ENCODE data around the gene LRRFIP1. TPM values are rescaled to one million over a fixed set of nuclear protein-coding genes. Genes with fewer than 3 reads are reported as not detected.
A peak's percentile ranks its signal among the peaks of the same experiment; 100 is the strongest.

LRRFIP1 gene
- total and polyA plus RNA-seq, 2 of the 13 experiments (the other 11 are each of a cell fraction or from before 2014, with no cell fraction given) = 15.9 to 40.5 TPM

DNA sequence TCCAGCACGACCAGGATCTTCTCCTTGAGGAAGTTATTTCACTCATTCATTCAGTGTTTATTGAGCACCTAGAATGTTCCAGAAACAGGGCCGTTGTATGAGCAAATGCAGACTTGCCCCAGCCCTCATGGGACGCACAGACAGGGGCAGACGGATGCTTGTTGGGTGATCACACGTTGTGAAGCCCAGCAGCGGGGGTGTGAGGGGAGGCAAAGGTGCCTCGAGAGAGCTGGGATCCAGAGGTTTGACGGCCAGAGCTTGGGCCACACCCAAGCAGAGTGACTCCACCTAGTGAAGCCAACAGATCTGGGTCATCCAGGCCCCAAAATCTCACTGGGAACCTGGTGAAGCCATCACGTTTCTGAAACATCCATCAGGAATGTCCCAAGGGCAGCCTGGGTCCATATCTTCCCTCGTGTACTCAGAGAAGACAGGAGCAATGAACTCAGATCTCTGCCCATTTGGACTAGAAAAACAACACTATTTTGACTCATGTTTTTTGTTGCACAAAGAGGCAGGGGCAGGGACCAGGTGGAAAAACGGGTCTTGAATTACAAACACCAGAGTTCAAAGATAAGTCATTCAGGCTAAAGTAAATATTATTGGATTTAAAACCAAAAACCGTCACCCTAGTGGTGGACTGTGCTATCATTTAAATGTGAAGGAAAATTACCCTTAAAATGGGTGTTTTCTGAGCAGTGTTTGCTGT lies 116.3 kb downstream of the LRRFIP1 start (continued):
- TF ChIP-seq, protein P1, sequence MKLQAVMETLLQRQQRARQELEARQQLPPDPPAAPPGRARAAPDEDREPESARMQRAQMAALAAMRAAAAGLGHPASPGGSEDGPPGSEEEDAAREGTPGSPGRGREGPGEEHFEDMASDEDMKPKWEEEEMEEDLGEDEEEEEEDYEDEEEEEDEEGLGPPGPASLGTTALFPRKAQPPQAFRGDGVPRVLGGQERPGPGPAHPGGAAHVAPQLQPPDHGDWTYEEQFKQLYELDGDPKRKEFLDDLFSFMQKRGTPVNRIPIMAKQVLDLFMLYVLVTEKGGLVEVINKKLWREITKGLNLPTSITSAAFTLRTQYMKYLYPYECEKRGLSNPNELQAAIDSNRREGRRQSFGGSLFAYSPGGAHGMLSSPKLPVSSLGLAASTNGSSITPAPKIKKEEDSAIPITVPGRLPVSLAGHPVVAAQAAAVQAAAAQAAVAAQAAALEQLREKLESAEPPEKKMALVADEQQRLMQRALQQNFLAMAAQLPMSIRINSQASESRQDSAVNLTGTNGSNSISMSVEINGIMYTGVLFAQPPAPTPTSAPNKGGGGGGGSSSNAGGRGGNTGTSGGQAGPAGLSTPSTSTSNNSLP (IDR thresholded peaks at IDR 0.05; ENCODE audit: low read depth, low read length) = peak; percentile 86
- TF ChIP-seq, protein P2, sequence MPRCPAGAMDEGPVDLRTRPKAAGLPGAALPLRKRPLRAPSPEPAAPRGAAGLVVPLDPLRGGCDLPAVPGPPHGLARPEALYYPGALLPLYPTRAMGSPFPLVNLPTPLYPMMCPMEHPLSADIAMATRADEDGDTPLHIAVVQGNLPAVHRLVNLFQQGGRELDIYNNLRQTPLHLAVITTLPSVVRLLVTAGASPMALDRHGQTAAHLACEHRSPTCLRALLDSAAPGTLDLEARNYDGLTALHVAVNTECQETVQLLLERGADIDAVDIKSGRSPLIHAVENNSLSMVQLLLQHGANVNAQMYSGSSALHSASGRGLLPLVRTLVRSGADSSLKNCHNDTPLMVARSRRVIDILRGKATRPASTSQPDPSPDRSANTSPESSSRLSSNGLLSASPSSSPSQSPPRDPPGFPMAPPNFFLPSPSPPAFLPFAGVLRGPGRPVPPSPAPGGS (CRISPR knock-in tag; IDR thresholded peaks at IDR 0.05) = peak; percentile 19; the same call in 1 of the 2 replicates
- TF ChIP-seq ZNF317 (CRISPR knock-in tag; IDR thresholded peaks at IDR 0.05) (no peak), ZNF225 (CRISPR knock-in tag; IDR thresholded peaks at IDR 0.05) (no peak; the same call in 1 of the 2 replicates), ZKSCAN5 (CRISPR knock-in tag; IDR thresholded peaks at IDR 0.05) (0 out of 2 replicates have a peak, but pooled peaks have one; percentile 1), MEF2D (CRISPR knock-in tag; IDR thresholded peaks at IDR 0.05) (peak; percentile 74; the same call in 1 of the 2 replicates), FIP1L1 (IDR thresholded peaks at IDR 0.05; ENCODE audit: borderline replicate concordance, insufficient read depth, low read depth, low read length) (no peak), ZNF431 (CRISPR knock-in tag; IDR thresholded peaks at IDR 0.05; ENCODE audit: borderline replicate concordance, low read depth) (no peak), ETV6 (CRISPR knock-in tag; conservative IDR thresholded peaks at IDR 0.05) (no peak), ZNF614 (CRISPR knock-in tag; IDR thresholded peaks at IDR 0.05; ENCODE audit: borderline replicate concordance) (peak; percentile 95), ZNF326 (CRISPR knock-in tag; IDR thresholded peaks at IDR 0.05; ENCODE audit: borderline replicate concordance) (no peak), ELF1 (CRISPR knock-in tag; IDR thresholded peaks at IDR 0.05) (no peak), IKZF1 (IDR thresholded peaks at IDR 0.05) (no peak), ZSCAN12 (CRISPR knock-in tag; IDR thresholded peaks at IDR 0.05) (no peak), HMG20B (CRISPR knock-in tag; conservative IDR thresholded peaks at IDR 0.05) (0 out of 2 replicates have a peak, but pooled peaks have one; percentile 46), ZFP62 (CRISPR knock-in tag; IDR thresholded peaks at IDR 0.05) (no peak), ZNF510 (CRISPR knock-in tag; IDR thresholded peaks at IDR 0.05; ENCODE audit: low read depth) (0 out of 2 replicates have a peak, but pooled peaks have one; percentile 29), ZKSCAN8 (CRISPR knock-in tag; IDR thresholded peaks at IDR 0.05; ENCODE audit: borderline replicate concordance) (peak; percentile 91; the same call in 1 of the 2 replicates), MIXL1 (CRISPR knock-in tag; IDR thresholded peaks at IDR 0.05) (0 out of 2 replicates have a peak, but pooled peaks have one; percentile 1), TMF1 (CRISPR knock-in tag; IDR thresholded peaks at IDR 0.05; ENCODE audit: low read depth) (peak; percentile 62; the same call in 1 of the 2 replicates)
- TF ChIP-seq, protein P3, sequence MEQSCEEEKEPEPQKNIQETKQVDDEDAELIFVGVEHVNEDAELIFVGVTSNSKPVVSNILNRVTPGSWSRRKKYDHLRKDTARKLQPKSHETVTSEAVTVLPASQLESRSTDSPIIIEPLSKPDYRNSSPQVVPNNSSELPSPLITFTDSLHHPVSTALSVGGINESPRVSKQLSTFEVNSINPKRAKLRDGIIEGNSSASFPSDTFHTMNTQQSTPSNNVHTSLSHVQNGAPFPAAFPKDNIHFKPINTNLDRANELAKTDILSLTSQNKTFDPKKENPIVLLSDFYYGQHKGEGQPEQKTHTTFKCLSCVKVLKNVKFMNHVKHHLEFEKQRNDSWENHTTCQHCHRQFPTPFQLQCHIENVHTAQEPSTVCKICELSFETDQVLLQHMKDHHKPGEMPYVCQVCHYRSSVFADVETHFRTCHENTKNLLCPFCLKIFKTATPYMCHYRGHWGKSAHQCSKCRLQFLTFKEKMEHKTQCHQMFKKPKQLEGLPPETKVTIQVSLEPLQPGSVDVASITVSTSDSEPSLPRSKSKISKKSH (CRISPR knock-in tag; IDR thresholded peaks at IDR 0.05; ENCODE audit: borderline replicate concordance) = no peak
- TF ChIP-seq, protein P4, sequence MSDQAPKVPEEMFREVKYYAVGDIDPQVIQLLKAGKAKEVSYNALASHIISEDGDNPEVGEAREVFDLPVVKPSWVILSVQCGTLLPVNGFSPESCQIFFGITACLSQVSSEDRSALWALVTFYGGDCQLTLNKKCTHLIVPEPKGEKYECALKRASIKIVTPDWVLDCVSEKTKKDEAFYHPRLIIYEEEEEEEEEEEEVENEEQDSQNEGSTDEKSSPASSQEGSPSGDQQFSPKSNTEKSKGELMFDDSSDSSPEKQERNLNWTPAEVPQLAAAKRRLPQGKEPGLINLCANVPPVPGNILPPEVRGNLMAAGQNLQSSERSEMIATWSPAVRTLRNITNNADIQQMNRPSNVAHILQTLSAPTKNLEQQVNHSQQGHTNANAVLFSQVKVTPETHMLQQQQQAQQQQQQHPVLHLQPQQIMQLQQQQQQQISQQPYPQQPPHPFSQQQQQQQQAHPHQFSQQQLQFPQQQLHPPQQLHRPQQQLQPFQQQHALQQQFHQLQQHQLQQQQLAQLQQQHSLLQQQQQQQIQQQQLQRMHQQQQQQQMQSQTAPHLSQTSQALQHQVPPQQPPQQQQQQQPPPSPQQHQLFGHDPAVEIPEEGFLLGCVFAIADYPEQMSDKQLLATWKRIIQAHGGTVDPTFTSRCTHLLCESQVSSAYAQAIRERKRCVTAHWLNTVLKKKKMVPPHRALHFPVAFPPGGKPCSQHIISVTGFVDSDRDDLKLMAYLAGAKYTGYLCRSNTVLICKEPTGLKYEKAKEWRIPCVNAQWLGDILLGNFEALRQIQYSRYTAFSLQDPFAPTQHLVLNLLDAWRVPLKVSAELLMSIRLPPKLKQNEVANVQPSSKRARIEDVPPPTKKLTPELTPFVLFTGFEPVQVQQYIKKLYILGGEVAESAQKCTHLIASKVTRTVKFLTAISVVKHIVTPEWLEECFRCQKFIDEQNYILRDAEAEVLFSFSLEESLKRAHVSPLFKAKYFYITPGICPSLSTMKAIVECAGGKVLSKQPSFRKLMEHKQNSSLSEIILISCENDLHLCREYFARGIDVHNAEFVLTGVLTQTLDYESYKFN (CRISPR knock-in tag; conservative IDR thresholded peaks at IDR 0.05) = peak; percentile 98

Measured in HepG2 (cell line).